Measurements from ENCODE around the gene ITSN1. TPM values are rescaled to one million over a fixed set of nuclear protein-coding genes. Genes with fewer than 3 reads are reported as not detected.

Gene ITSN1
- total RNA-seq, 1 experiment from 2014 or later, result 10.9 TPM

Other genes with a start within 250 kb of the ITSN1 start
- gene IFNGR2, start 239.1 kb upstream of the ITSN1 start, total RNA-seq (2014; rRNA removed; shearing (Covaris generic)), result 104 and 121 TPM in 2 replicates
- gene TMEM50B, start 162.5 kb upstream of the ITSN1 start, total RNA-seq (2014; rRNA removed; shearing (Covaris generic)), result 32.1 and 32.7 TPM in 2 replicates
- 0.64 and 1.1 TPM in 2 replicates for gene DNAJC28, start 150.8 kb upstream of the ITSN1 start, total RNA-seq (2014; rRNA removed; shearing (Covaris generic))
- 90.1 and 95.7 TPM in 2 replicates for gene GART, start 100.4 kb upstream of the ITSN1 start, total RNA-seq (2014; rRNA removed; shearing (Covaris generic))
- 94.1 and 133 TPM in 2 replicates for gene SON, start 99.5 kb upstream of the ITSN1 start, total RNA-seq (2014; rRNA removed; shearing (Covaris generic))
- gene DONSON, start 53.8 kb upstream of the ITSN1 start, total RNA-seq (2014; rRNA removed; shearing (Covaris generic)), result 16.9 and 17.8 TPM in 2 replicates
- 7.7 and 15.2 TPM in 2 replicates for gene CRYZL1, start 760 bp upstream of the ITSN1 start, total RNA-seq (2014; rRNA removed; shearing (Covaris generic))

Measured in SK-MEL-5 (cell line).